Effector memory CD8-positive, alpha-beta T cell (primary cell): ENCODE results near the gene GPRIN2.
"Not testable (repeated sequence)": the region's sequence is repeated elsewhere in the genome, so short reads cannot be mapped to it uniquely, and the experiment has no call there.

ENCODE experiments used
- ATAC-seq: fragments of 150-1000 bp; cut with Tn5 transposase; replicated peaks from 2 replicates; pipeline ENCODE4 v1.10.0; 2021; ENCODE audit warnings: mild to moderate bottlenecking, moderate library complexity
- DNase-seq, 3 experiments: peaks; one replicate each; pipeline ENCODE4 v3.0.0; 2021
- H3K27ac Mint-ChIP-seq, 2 donors: one replicate each; pipeline ENCODE4 v1.8.0; 2022; ENCODE audit warnings: mild to moderate bottlenecking in 2 of 2, mixed read lengths in 2 of 2, moderate library complexity in 2 of 2
- H3K27me3 Mint-ChIP-seq, 2 donors: one replicate each; pipeline ENCODE4 v1.8.0; 2022; ENCODE audit warnings: mixed read lengths in 2 of 2
- H3K36me3 Mint-ChIP-seq: one replicate; pipeline ENCODE4 v1.8.0; 2022; ENCODE audit warnings: mild to moderate bottlenecking, moderate library complexity, mixed read lengths; ENCODE audit not compliant: insufficient read depth
- H3K4me1 Mint-ChIP-seq, 2 donors: one replicate each; pipeline ENCODE4 v1.8.0; 2022; ENCODE audit warnings: low read depth in 2 of 2, mixed read lengths in 2 of 2
- H3K4me3 Mint-ChIP-seq, 2 donors: one replicate each; pipeline ENCODE4 v1.8.0; 2022; ENCODE audit warnings: mild to moderate bottlenecking in 2 of 2, mixed read lengths in 2 of 2, moderate library complexity in 2 of 2
- H3K9me3 Mint-ChIP-seq, 2 donors: one replicate each; pipeline ENCODE4 v1.8.0; 2022; ENCODE audit warnings: mixed read lengths in 2 of 2

Gene GPRIN2

GRCh38 chr10:46520381-46520780, 36.1 kb downstream of the GPRIN2 start:
- no peak overlapping the region for H3K27ac Mint-ChIP-seq
- H3K27me3 Mint-ChIP-seq = peaks cover 6 to 10% of the 10 kb centered on the region in 2 donors
- H3K9me3 Mint-ChIP-seq = no peaks in the 10 kb centered on the region
- ATAC-seq (no peak), DNase-seq (no peak)
- no peaks in the 10 kb centered on the region for H3K4me1 Mint-ChIP-seq
- H3K4me3 Mint-ChIP-seq = no peak overlapping the region
- no peaks in the 10 kb centered on the region for H3K36me3 Mint-ChIP-seq

- DNase-seq (no peak), ATAC-seq (no peak)
- Mint-ChIP-seq H3K36me3 (no peaks in the 10 kb centered on the region), H3K9me3 (no peaks in the 10 kb centered on the region), H3K4me3 (no peak overlapping the region), H3K27me3 (peaks cover 6 to 10% of the 10 kb centered on the region in 2 donors), H3K27ac (no peak overlapping the region), H3K4me1 (no peaks in the 10 kb centered on the region)
These were observed 38.3 kb downstream of the GPRIN2 start for GRCh38 chr10:46518028-46518725.

GRCh38 chr10:46517541-46517940, 38.9 kb downstream of the GPRIN2 start:
- H3K27ac Mint-ChIP-seq = no peak overlapping the region
- DNase-seq (no peak), ATAC-seq (no peak)
- H3K9me3 Mint-ChIP-seq = no peaks in the 10 kb centered on the region
- no peaks in the 10 kb centered on the region for H3K36me3 Mint-ChIP-seq
- H3K27me3 Mint-ChIP-seq = peaks cover 6 to 10% of the 10 kb centered on the region in 2 donors
- H3K4me1 Mint-ChIP-seq = no peaks in the 10 kb centered on the region
- H3K4me3 Mint-ChIP-seq = no peak overlapping the region

- H3K36me3 Mint-ChIP-seq = no peaks in the 10 kb centered on the region
- DNase-seq = no peak
- peaks cover 6 to 10% of the 10 kb centered on the region in 2 donors for H3K27me3 Mint-ChIP-seq
- no peak overlapping the region for H3K27ac Mint-ChIP-seq
- ATAC-seq = no peak
- no peak overlapping the region for H3K4me3 Mint-ChIP-seq
- no peaks in the 10 kb centered on the region for H3K4me1 Mint-ChIP-seq
- no peaks in the 10 kb centered on the region for H3K9me3 Mint-ChIP-seq
These were observed 39.6 kb downstream of the GPRIN2 start for GRCh38 chr10:46516660-46517416.

GRCh38 chr10:46515793-46516192, 40.7 kb downstream of the GPRIN2 start:
- no peaks in the 10 kb centered on the region for H3K36me3 Mint-ChIP-seq
- no peaks in the 10 kb centered on the region for H3K9me3 Mint-ChIP-seq
- no peaks in the 10 kb centered on the region for H3K4me1 Mint-ChIP-seq
- H3K27me3 Mint-ChIP-seq = peaks cover 6 to 10% of the 10 kb centered on the region in 2 donors
- H3K4me3 Mint-ChIP-seq = no peak overlapping the region
- DNase-seq = no peak
- no peak overlapping the region for H3K27ac Mint-ChIP-seq
- no peak for ATAC-seq

- Mint-ChIP-seq H3K4me1 (no peaks in the 10 kb centered on the region), H3K36me3 (no peaks in the 10 kb centered on the region), H3K4me3 (no peak overlapping the region), H3K27ac (no peak overlapping the region), H3K9me3 (no peaks in the 10 kb centered on the region), H3K27me3 (peaks cover 6 to 10% of the 10 kb centered on the region in 2 donors)
- ATAC-seq = no peak
- DNase-seq = no peak
These were observed 41.1 kb downstream of the GPRIN2 start for GRCh38 chr10:46515366-46515765.

GRCh38 chr10:46514899-46515298, 41.6 kb downstream of the GPRIN2 start:
- Mint-ChIP-seq H3K27me3 (peaks cover 6 to 10% of the 10 kb centered on the region in 2 donors), H3K27ac (no peak overlapping the region), H3K36me3 (no peaks in the 10 kb centered on the region), H3K9me3 (no peaks in the 10 kb centered on the region), H3K4me3 (no peak overlapping the region), H3K4me1 (no peaks in the 10 kb centered on the region)
- ATAC-seq (no peak), DNase-seq (no peak)

- peaks cover 6 to 10% of the 10 kb centered on the region in 2 donors for H3K27me3 Mint-ChIP-seq
- no peaks in the 10 kb centered on the region for H3K36me3 Mint-ChIP-seq
- ATAC-seq = no peak
- no peak overlapping the region for H3K27ac Mint-ChIP-seq
- H3K4me3 Mint-ChIP-seq = no peak overlapping the region
- no peaks in the 10 kb centered on the region for H3K4me1 Mint-ChIP-seq
- H3K9me3 Mint-ChIP-seq = no peaks in the 10 kb centered on the region
- no peak for DNase-seq
These were observed 42.0 kb downstream of the GPRIN2 start for GRCh38 chr10:46514431-46514861.

- not testable (repeated sequence) for H3K27ac Mint-ChIP-seq, DNase-seq, H3K36me3 Mint-ChIP-seq, ATAC-seq, H3K4me1 Mint-ChIP-seq, H3K9me3 Mint-ChIP-seq, H3K4me3 Mint-ChIP-seq
- peaks cover 6 to 10% of the 10 kb centered on the region in 2 donors for H3K27me3 Mint-ChIP-seq
These were observed 43.1 kb downstream of the GPRIN2 start for GRCh38 chr10:46513333-46513732.

- not testable (repeated sequence) for ATAC-seq
These were observed 43.7 kb downstream of the GPRIN2 start for GRCh38 chr10:46512725-46513124.

GRCh38 chr10:46512002-46512401, 44.5 kb downstream of the GPRIN2 start:
- not testable (repeated sequence) for H3K9me3 Mint-ChIP-seq, H3K4me1 Mint-ChIP-seq, H3K27ac Mint-ChIP-seq, DNase-seq, H3K4me3 Mint-ChIP-seq, H3K36me3 Mint-ChIP-seq, ATAC-seq
- H3K27me3 Mint-ChIP-seq = peaks cover 6 to 10% of the 10 kb centered on the region in 2 donors

More at GRCh38 chr10:46512725-46513124, 43.7 kb downstream of the GPRIN2 start:
- DNase-seq, H3K36me3 Mint-ChIP-seq, H3K27ac Mint-ChIP-seq, H3K4me3 Mint-ChIP-seq, H3K4me1 Mint-ChIP-seq, H3K9me3 Mint-ChIP-seq: not testable (repeated sequence)
- H3K27me3 Mint-ChIP-seq = peaks cover 6 to 10% of the 10 kb centered on the region in 2 donors
